AG09319 (cell line): ENCODE data around the gene RTEL1.

Source experiments
- DNase-seq: peaks from one replicate; pipeline ENCODE4 v3.0.0-alpha.2; 2010; ENCODE audit warnings: low read depth; ENCODE audit errors: extremely low read depth
- CTCF ChIP-seq: IDR thresholded peaks from 2 replicates; pipeline ENCODE4 v1.5.1; 2011; ENCODE audit warnings: low read depth, mild to moderate bottlenecking, inconsistent platforms, low read length, moderate library complexity

Gene RTEL1

GRCh38 chr20:63672666-63673065, 14.6 kb downstream of the RTEL1 start:
- no peak for TF ChIP-seq CTCF
- DNase-seq = no peak

- no peak for DNase-seq
- no peak for TF ChIP-seq CTCF
Measured at GRCh38 chr20:63673951-63674350, 15.8 kb downstream of the RTEL1 start.

- no peak for TF ChIP-seq CTCF
- DNase-seq = no peak
Measured at GRCh38 chr20:63675681-63676368, 17.7 kb downstream of the RTEL1 start.

GRCh38 chr20:63678071-63678470, 20.0 kb downstream of the RTEL1 start:
- no peak for TF ChIP-seq CTCF

GRCh38 chr20:63678667-63679465, 20.8 kb downstream of the RTEL1 start:
- DNase-seq = no peak
- TF ChIP-seq CTCF = no peak

More at GRCh38 chr20:63678071-63678470, 20.0 kb downstream of the RTEL1 start:
- DNase-seq = no peak

GRCh38 chr20:63679799-63680305, 21.7 kb downstream of the RTEL1 start:
- DNase-seq = no peak
- TF ChIP-seq CTCF = no peak

GRCh38 chr20:63680427-63680826, 22.3 kb downstream of the RTEL1 start:
- DNase-seq = no peak
- no peak for TF ChIP-seq CTCF
